CD4-positive, alpha-beta T cell treated with Interleukin-10 for 1 hour (primary cell): ENCODE results near the gene VRTN.
"Not testable (repeated sequence)": the region's sequence is repeated elsewhere in the genome, so short reads cannot be mapped to it uniquely, and the experiment has no call there.

ENCODE experiments used
- DNase-seq: peaks from one replicate; pipeline ENCODE4 v3.0.0-alpha.2; 2020

VRTN gene

DNA sequence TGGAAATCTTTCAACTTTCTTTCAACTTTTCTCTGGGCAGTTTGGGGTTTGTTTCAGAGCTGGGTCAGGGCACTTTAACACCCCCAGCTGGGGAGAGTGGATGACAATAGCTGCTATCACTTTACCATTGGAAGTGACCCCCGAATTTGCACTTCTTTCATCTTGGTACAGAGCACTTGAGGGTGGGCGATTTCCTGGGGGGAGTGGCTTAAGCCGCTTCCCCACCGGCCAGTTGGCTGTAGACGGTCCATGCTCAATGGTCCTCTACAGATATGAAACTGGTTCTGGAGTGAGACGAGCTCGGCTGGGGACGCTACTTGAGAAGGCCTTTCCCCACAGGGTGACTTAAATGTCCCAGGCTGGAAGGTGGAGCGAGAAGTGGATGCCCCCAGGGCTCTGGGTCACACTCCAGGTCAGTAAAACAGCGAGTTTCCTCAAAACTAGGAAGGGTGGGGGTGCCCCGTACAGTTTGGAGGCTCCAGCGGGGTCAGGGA is at the start of gene VRTN:
TSS of gene VRTN (plus strand) at position 231 of the 494 bp plus-strand sequence. CDS start 8,313 bp downstream, outside the sequence.
- DNase-seq, result no peak

GRCh38 chr14:74299061-74299545 is 49.2 kb upstream of the VRTN start:
- peak; percentile 26 for DNase-seq

DNA sequence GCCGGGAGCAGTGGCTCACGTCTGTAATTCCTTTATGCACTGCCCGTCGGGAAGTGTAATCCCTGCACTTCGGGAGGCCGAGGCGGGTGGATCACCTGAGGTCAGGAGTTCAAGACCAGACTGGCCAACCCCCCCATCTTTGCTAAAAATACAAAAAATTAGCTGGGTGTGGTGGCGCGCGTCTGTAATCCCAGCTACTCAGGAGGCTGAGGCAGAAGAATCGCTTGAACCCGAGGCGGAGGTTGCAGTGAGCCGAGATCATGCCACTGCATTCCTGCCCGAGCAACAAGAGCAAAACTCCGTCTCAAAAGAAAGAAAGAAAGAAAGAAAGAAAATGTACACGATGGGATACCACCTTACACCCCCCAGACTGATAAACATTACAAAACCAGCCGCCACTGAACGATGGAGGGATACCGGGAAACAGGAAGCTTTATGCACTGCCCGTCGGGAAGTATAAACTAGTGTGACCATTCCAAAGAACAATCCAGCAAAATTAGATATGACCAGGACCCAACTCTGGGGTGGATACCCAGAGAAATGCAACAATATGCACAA is 46.6 kb upstream of the VRTN start:
- DNase-seq, result no peak

DNA sequence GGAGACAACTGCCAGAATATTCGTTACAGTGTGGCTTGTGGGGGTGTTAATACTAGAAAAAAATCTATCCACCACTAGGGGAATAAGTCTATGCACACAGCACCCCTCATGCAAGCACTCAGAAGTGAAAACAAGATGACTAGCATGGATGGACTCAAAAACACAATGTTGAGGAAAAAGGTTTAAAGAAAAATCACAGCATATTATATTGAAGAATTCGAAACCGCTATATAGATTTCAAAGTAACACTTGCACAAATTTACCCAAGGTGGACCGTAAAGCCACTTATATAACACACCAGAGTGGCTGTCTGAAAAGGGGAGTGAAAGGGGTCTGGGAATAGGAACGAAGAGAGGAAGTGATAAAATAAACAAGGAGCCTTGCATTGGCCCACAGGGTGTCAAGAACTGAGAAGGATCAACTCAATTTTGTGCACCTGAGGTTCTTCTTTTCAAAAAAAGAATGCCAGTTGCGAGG is 46.1 kb upstream of the VRTN start:
- peak; percentile 63 for DNase-seq

- peak; percentile 91 for DNase-seq
Measured at GRCh38 chr14:74302634-74303569, 45.4 kb upstream of the VRTN start, which contains the start of gene ABCD4. ABCD4 (minus strand) TSS chr14:74302934; CDS start chr14:74302912, 22 bp downstream.

- no peak for DNase-seq
Measured at GRCh38 chr14:74308695-74309094, 39.6 kb upstream of the VRTN start.

- DNase-seq, result no peak
Measured at GRCh38 chr14:74309125-74310022, 38.9 kb upstream of the VRTN start.

GRCh38 chr14:74312161-74312560 is 36.1 kb upstream of the VRTN start:
- no peak for DNase-seq

DNA sequence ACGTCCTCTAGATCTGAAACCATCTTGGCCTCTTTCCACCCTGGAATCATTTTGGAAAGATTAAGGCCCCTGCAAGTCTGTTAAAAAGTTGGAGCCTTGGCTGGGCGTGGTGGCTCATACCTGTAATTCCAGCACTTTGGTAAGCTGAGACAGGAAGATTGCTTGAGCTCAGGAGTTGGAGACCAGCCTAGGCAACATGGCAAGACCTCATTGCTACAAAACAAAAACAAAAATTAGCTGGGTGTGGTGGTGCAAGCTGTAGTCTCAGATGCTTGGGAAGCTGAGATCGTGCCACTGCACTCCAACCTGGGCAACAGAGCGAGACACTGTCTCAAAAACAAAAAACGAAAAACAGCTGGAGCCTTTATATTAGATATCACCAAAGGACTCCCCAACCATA is 34.7 kb upstream of the VRTN start:
- no peak for DNase-seq

DNA sequence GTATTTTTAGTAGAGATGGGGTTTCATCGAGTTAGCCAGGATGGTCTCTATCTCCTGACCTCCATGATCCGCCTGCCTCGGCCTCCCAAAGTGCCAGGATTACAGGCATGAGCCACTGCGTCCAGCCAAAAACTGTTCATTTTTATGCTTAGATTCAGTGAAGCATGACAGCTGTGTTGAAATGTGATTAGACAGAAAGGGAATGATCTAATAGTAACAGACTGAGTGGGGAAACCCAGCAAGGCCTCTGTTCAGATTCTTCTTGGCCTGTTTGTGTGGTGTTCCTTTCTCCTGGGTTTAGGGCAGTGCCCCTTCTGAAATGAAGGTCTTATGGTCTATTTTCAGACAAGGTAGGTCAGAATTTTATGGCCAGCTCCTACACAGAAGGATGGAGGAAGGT is 33.7 kb upstream of the VRTN start:
- DNase-seq, result no peak

GRCh38 chr14:74324931-74325361 is 23.3 kb upstream of the VRTN start:
- peak; percentile 3 for DNase-seq

GRCh38 chr14:74325446-74325845 is 22.8 kb upstream of the VRTN start:
- no peak for DNase-seq

- no peak for DNase-seq
Measured at GRCh38 chr14:74326369-74327152, 21.7 kb upstream of the VRTN start.

- not testable (repeated sequence) for DNase-seq
Measured at GRCh38 chr14:74329950-74330552, 18.2 kb upstream of the VRTN start.

GRCh38 chr14:74333909-74334308 is 14.4 kb upstream of the VRTN start:
- DNase-seq, result no peak

DNA sequence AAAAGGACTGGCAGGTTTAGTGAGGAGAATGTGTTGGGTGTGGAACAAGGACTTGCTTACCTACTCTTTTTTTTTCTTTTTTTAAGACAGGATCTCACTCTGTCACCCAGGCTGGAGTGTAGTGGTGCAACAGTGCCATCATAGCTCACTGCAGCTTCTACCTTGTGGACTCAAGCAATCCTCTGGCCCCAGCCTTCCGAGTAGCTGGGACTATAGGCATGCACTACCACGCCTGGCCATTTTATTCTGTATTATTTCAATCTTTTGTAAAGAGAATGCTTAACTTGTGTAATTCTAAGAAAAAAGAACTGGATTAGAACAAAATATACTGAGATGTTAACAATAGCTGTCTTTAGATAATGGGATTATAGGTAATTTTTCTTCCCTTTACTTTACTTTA is 1.9 kb upstream of the VRTN start:
- no peak for DNase-seq

DNA sequence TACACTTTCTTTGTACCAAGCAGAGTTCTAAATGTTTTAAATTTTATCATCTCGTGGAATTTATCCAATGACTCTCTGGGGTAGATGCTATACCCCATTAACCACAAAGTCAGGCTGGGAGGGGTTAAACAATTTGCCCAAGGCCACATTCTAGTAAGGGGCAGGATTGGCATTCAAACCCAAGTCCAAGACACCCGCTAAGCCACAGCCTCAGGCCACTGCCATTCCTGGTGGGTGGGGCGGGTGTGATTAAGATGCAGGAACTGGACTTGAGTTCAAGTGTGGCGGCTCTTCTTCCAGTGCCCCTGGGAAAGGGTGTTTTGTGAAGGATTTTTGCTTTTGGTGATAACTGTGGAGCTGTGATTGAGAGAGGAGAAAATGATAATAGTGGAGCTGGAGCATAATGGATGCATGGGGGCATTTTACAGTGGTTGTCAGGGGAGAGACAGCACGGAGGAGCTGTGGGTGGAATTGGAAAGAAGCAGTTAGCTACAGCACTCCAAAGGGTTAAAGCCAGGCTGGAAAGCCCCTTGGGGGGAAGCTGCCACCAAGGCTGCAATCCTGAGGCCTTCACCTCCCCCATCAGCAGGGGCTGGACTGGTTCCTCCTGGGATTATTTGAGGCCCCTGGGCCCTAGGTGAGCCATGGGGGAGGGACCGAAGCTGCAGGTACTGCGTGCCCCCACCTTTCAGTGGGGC is 1.0 kb upstream of the VRTN start:
- no peak for DNase-seq

- no peak for DNase-seq
Measured at GRCh38 chr14:74347795-74348100, 523 bp upstream of the VRTN start.

DNA sequence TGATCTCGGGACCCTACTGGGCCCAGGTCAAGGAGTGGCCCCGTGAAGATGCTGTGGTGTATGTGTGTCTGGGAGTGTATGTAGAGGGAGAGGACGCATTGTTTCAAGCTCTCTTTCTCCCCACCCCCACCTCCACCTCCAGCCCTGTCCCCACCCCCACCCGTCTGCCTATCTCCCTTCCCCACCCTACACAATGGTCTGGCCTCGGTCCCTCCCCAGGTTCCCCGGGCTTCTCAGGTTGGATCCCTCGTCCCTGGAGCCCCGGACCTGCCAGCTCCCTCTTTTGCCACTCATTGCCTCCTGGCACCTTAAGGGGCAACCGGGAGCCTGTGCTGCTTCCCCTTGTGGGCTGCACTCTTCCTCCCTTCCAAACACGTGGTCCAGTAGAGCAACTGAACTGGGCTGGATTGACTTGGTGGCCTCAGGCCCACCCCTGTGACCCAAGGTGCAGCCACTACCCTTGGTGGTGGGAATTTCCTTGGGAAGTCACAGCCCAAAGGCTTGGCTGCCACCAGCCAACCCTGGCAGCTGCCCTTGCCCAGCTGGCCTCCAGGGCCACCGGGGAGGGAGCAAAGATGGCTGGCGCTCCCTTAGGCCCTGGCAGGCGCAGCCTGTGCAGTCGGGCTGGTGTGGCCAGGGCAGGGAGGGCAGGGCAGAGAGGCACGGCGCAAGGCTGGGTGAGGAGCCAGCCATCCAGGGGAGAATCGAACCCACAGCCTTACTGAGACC is 628 bp downstream of the VRTN start:
- DNase-seq, result no peak

DNA sequence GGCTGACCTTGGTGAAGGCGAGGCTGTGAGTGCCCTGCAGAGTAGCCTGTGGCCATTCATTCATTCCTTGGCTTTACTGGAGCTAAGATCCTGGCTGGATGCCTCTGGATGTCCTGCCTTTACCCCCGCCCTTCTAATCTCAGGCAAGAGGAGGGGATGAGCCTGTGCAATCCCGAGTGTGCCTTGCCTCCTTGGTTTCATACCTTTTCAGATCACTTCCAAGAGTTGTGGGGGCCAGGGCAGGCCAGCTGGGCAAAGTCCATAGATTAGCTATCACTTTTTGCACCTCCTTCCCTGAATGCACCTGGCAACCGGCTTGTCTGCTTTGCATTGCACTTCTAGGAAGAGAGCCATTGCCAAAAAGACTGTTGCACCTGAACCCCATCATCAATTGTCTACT is 1.5 kb downstream of the VRTN start:
- no peak for DNase-seq
